NCI-H1436 (cell line): ENCODE results near the gene PLA2G4C.

Experiments used
- DNase-seq: peaks from one replicate; lab custom pipeline; 2025; lab: John Stamatoyannopoulos, UW

The PLA2G4C gene

DNA sequence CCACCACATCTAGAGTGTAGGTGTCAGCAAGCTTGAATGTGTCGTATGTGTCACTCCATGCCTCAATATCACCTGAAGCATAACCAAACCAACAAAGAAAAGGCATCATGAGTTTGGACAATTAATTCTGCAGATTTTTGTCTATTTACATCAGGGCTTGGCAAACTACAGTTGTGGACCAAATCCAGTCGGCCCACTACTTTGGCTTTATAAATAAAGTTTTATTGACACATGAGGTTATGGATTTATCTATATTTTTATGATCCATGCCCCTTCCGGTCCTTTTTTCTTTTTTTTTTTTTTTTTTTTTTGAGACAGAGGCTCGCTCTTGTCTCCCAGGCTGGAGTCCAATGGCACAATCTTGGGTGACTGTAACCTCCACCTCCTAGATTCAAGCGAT, 57.5 kb downstream of the PLA2G4C start:
- DNase-seq: no peak

DNA sequence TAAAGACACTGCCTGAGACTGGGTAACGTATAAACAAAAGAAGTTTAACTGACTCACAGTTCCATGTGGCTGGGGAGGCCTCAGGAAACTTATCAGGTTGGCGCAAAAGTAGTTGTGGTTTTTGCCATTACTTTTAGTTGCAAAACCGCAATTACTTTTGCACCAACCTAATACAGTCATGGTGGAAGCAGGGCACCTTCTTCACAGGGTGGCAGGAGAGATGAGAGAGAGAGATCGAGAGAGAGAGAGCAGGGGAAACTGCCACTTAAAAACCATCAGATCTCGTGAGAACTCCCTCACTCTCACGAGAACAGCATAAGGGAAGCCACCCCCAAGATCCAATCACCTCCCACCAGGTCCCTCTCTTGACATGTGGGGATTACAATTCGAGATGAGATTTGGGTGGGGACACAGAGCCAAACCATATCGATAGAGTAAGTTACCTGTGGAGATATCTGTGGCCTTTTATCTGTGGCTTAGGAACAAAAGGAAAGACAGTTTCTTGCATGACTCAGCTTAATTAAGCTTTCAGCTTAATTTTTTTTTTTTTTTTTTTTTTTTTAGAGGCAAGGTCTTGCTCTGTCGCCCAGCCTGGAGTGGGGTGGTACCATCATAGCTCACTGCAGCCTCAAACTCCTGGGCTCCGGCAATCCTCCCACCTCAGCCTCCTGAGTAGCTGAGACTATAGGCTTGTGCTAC, 59.1 kb downstream of the PLA2G4C start:
- DNase-seq: no peak

DNA sequence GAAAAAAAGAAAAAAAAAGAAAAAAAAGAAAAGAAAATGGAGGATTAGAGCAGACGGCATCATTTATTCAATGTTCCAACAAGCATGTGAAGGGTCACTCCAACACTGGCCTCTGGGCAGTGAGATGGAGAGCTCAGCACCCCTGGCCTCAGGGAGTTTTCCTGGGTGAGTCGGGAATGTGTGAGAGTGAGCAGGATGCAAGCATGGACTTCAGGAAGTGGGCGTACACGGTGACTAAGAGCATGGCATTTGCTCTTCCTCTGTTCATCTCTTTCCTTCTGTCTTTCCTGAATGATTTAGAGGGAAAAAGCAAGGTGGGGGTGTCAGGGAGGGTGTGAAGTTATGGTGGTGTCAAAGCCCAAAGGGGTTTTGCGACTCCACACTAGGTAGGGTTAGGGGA, 66.1 kb downstream of the PLA2G4C start:
- DNase-seq: no peak

DNA sequence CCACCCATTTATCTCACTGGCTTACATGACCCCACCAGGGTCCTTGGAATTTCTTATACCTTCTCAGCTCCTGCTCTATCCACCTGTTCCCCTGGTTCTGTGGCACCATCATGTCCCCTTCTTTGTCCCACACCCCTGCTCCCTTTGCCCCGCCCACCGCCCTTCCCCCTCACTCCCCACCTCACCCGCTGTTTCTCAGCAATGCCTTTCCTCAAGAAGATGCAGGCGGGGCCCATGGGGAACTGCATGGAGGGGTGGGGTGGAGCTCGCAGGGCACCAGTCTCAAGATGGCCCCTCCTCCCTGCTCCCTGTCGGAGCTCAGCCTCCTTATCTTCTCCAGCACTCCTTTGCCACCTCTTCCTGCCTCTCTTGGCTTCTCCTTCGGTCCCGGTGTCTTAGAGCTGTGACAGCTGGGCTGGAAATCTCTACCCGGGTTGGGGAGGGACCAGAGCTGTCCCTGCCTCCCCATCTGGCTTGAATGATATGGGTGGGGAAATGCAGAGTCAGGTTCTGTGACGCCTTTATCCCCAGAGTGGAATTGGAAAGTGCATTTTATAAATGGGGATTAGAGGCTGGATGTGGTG, 66.8 kb downstream of the PLA2G4C start, which contains the start of gene CABP5:
Gene CABP5, minus strand, starts transcription at position 405 of the 584 bp plus-strand sequence. Its CDS starts 157 bp downstream, at position 248.
- DNase-seq: no peak

DNA sequence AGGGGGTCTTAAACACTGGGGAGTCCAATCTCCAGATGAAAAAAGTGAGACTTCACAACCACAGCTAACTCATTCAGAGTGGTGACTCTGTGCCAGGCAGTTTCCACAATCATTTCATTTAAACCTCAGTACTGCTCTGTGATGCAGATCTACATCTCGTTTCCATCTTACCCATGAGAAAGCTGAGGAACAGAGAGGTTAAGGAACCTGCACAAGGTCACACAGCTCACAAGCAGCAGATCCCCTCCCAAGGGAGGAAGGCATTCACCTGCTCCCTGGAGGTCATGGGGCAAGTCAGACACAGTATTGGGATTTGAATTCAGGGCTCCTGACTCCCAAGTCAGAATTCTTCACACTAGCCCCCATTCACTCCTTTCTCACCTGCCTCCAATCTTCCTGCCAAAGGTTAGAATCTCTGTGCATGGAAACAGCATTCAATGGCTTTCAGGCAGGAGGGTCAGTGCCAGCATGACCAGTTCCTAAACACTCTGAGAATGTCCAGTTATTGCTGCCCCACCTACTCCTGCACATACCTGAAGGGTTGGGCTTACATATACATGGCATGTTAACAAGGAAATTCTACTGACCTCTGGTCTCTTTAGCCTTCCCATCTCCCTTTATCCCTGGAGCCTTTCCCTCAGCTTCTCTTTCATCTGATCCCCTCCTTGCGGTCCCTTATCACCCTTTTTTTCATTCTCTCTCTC, 68.6 kb downstream of the PLA2G4C start:
- DNase-seq: no peak

DNA sequence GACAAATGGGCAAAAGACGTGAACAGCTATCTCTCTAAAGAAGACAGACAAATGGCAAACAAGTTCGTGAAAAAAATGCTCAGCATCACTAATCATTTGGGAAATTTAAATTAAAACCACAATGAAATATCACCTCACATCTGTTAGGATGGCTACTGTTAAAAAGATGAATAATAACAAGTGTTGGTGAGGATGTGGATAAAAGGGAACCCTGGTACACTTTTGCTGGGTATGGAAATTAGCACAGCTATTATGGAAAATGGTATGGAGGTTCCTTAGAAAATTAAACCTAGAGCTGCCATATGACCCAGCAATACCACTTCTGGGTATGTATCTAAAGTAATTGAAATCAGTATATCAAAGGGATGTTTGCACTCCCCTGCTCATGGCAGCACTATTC, 73.9 kb downstream of the PLA2G4C start:
- DNase-seq: no peak

DNA sequence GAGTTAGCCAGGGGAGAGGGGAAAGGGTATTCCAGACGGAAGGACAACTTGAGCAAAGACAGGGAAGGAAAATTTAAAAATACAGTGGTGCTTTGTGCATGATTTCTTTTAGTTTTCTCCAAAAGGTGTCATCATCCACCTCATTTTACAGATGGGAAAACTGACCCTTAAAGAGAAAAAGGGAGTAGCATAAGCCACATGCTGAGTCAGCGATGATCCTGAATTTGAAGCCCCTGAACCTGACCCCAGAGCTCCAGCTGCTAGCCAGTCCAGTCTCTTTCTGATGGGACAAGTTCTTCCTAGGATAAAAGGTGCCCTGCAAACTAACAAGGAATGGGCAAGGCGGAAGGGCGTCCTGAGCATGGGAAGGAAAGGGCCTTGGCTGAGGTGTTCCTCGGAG, 77.0 kb downstream of the PLA2G4C start:
- DNase-seq: no peak

DNA sequence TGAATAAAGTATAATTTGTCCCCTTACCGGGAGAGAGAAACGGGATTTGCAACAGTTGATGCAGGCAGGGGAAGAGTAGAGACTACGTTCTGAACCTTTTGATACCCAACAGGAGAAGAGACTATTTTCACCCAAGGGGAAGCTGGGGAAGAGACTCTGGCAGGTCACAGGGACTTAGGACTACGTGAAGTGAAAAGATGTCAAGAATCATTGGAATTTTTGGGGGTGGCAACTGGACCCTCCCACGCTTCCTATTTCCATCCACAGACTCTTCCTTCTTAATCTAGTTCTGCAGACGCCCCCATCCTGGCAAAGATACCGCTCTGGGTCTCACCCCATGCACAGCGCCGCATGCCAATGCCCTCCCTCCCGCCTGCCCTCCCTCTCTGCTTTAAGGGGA, 80.5 kb downstream of the PLA2G4C start:
- DNase-seq: no peak

DNA sequence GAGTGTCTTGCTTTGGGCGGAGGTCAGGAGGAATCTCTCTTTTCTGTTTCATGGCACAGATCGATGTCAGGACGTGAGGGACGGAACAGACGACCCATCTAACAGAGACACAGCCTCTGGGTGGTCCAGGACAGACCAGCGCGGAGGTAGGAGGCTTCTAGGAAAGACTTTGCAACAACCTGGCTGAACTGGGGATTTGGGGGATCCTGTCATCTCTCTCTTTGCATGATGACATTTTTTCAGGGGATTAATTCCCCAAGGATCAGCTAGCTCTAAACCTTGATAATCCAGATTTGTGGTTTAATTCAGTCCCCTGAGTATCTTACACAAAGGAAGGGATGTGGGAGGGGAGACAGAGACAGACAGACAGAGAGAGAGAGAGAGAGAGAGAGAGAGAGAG, 81.2 kb downstream of the PLA2G4C start:
- DNase-seq: no peak

DNA sequence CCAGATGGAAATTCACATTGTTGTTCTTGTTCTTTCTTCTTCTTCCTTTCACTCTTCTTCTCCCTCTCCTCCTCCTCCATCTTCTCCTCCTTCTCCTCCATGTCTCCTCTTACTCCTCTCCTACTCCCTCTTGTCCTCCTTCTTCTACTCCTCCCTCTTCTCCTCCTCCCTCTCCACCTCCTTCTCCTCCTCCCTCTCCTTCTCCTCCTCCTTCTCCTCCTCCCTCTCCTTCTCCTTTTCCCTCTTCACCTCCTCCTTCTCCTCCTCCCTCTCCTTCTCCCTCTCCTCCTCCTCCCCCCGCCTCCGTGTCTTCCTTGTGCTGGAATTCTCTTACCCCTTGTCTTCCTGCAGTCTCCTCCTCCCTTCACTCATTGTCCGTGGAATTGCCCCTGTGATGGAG, 85.1 kb downstream of the PLA2G4C start:
- no peak for DNase-seq

DNA sequence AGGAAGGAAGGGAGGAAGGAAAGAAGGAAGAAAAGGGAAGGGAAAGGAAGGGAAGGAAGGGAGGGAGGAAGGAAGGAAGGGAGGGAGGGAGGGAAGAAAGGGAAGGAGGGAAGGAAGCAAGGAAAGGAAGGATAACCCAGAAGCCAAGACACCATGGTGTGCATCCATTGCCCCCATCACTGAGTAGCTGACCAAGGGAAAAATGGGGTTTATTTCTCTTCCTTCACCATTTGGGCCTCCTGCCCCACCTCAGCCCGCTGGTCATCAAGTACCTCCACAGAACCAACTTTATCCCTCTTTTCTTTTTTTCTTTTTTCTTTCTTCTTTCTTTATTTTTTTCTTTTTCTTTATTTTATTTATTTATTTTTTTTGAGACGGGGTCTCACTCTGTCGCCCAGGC, 87.1 kb downstream of the PLA2G4C start:
- DNase-seq: no peak

DNA sequence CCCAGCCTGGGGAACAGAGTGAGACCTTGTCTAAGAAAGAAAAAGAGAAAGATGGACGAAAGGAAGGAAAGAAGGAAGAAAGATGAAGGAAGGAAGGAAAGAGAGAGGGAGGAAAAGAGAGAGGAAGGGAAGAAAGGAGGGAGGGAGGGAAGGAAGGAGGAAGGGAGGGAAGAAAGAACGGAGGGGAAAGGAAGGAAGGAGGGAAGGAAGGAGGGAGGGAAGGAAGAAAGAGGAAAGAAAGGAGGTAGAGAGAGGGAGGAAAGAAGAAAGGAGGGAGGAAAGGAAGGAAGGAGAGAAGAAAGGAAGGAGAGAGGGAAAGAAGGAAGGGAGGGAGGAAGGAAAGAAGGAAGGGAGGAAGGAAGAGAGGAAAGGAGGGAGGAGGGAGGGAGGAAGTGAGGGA, 87.6 kb downstream of the PLA2G4C start:
- no peak for DNase-seq

DNA sequence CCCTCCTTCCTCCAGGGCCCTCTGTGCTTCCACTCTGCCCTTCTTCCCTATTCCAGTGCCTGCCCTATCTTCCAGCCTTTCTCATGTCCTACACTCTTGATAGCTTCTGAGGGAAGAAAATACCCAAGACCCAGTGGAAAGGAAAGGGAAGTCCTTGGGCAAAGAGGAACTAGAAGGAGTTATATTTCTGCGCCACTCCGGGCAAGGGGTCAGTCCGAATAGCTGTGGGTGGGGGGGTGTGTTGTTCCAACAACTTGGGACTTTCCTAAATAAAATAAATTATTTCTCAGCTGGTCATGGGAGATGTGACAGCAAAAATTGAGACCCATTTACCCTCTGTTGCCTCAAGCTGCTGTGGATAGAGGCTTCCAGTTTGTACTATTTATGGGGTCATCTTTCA, 89.9 kb downstream of the PLA2G4C start:
- no peak for DNase-seq

DNA sequence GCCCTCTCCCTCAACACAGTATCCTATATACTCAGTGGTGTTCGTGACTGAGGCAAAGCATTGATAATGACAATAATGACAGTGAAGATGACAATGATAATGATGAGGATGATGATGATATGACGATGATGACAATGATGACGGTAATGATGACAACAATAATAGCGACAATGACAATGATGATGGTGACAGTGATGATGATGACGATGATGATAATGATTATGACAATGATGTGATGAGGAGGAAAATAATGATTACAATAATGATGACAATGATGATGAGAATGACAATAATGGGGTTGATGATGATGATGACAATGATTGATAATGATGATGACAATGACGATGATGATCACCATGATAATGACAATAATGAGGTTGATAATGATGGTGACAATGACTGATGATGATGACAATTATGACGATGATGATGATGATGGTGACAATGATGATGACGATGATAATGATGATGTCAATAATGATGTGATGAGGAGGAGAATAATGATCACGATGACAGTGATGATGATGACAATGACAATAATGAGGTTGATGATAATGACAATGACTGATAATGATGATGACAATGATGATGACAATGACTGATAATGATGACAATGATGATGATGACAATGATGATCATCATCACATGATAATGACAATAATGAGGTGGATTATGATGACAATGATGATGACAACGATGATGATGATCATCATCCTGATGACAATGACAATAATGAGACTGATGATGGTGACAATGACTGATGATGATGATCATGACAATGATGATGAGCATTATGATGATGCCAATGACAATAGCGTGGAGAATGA, 99.5 kb downstream of the PLA2G4C start:
- DNase-seq: no peak

DNA sequence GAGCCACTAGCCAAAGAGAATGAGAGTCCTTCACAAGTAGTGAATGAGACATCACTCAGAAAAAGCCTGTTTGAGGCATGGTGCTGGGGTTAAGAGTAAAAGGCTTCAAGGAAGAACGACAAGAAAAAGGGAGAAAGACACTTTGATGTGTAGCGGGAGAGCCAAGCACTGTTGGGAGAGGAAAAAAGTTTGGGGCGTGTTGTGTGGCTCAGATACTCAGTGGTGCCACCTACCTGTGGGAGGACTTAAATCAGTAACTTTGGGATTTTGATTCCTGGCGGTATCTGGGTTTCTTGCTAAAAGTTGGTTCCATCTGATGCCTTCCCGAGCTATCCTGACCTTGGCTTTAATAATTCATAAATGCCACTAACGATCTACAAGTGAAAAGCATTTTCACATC, 103.9 kb downstream of the PLA2G4C start:
- no peak for DNase-seq

DNA sequence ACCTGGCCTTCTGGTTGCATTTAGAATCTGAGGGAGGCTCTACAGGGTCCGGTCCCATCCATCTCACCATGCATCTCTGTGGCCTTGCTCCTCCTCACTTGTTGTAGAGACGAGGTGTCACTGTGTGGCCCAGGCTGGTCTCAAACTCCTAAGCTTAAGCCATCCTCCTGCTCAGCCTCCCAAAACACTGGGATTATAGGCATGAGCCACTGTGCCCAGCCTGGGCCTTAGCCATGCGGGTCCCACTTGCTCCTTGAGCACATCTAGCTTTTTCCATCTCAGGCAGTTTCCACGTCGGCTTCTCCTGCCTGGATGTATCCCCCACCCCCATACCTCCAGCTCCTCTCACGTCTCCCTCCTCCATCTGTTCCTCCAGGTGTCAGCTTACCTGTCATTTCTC, 106.4 kb downstream of the PLA2G4C start:
- DNase-seq: no peak

DNA sequence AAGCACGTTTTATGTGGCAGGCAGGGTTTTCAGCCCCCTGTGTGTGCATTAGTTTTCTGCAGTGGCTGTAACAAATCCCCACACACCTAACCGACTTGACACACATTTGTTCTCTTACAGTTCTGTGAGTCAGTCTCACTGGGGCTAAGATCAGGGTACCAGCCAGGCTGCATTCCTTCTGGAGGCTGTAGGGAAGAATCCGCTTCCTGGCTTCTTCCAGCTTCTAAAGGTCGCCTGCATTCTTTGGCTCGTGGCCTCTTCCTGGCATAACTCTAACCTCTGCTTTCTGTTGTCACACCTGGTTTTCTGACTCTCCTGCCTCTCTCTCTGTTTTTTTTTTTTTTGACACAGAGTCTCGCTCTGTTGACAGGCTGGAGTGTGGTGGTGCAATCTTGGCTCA, 109.8 kb downstream of the PLA2G4C start:
- DNase-seq: no peak

DNA sequence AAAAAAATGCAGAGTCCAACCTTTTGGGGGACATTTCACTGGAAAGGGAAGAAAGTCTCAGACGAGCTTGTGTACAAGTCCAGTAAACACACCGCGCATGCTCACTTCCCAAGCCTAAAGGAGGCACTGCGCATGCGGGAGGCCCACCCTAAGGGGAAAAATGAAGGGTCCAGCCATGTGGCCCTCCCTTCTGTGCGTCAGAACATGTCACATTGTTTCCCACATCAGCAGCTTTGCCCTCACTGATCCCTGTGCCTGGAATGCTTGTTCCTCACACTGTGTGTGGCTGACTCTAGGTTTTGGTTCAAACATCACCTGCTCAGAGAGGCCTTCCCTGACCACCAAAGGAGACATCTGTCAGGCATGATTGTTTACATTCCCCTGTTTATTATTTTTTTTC, 111.8 kb downstream of the PLA2G4C start:
- DNase-seq: no peak
